ENCODE results near the gene GRWD1.
A peak's percentile ranks its signal among the peaks of the same experiment; 100 is the strongest.

Gene GRWD1

DNA sequence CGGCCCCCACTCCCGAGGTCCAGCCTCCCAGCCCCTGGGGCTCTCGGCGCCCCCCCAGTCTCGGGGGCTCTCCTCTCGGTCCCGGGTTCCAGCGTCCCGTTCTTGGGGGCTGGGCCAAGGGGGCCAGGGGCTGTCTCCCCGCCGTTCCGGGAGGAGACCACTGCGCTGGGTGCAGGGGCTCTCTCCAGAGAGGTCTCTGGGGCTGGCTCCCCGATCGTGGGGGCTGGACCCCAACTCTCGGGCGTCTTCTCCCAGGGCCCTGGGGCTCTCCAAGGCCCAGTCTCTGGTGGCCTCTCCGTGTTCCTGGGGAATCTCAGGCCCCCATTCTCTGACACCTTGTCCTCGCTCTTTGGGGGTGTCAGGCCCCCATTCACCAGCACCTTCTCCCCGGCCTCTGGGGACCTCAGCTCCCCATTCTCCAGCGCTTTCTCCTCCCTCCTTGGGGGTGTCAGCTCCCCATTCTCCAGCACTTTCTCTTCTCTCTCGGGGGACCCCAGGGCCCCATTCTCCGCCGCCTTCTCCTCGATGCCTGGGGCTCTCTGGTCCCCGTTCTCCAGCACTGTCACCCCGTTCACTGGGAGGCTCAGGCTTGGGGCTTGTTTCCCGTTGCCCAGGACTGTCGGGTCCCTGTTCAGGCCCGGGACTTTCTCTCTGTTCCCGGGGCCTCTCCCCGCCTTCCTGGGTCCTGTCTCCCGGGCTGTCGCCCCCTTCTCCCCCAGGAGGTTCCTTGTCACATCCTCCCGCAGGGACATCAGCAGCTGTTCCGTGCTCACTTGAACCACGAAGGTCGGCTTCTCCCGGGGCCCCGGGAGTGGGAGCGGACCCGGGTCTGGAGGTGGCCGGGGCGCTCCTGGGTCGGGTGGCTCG, 52.2 kb downstream of the GRWD1 start:
- no peak overlapping the region for H3K4me3 ChIP-seq (replicated peaks in 1 of 2; ENCODE audit: low read depth in 2 of 2, low read length in 2 of 2)

DNA sequence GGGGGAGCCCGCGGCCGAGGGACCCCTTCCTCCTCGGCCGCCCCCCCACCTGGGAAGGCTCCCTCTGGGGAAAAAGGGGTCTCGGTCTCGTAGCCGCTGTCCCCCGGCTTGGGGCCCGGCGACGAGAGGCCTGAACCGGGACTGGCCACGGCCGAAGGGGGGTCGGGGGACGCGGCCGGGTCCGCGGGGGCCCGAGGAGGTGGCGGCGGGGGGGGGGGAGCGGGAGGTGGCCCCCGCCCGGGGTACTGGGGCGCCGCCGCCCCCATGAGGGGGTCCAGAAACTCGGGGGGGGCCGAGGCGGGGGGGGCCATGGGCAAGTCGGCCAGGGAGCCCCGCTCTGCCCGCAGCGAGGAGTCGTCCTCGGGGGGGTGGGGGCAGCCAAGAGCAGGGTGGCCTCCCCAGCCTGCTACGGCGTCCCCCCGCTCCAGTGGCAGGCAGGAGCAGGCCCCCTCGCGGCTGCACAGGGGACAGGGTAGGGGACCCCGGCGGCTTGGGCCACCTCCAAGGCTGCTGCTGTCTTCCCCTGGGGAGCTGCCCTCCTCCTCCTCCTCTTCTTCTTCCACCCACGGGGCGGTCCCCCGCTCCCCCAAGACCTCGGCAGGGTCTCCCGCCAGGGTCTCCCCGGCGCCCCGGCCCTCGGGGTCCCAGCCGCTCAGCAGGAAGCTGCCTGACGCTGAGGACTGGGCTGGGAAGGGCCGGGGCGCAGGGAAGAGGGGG, 53.0 kb downstream of the GRWD1 start:
- TF ChIP-seq, protein P1, sequence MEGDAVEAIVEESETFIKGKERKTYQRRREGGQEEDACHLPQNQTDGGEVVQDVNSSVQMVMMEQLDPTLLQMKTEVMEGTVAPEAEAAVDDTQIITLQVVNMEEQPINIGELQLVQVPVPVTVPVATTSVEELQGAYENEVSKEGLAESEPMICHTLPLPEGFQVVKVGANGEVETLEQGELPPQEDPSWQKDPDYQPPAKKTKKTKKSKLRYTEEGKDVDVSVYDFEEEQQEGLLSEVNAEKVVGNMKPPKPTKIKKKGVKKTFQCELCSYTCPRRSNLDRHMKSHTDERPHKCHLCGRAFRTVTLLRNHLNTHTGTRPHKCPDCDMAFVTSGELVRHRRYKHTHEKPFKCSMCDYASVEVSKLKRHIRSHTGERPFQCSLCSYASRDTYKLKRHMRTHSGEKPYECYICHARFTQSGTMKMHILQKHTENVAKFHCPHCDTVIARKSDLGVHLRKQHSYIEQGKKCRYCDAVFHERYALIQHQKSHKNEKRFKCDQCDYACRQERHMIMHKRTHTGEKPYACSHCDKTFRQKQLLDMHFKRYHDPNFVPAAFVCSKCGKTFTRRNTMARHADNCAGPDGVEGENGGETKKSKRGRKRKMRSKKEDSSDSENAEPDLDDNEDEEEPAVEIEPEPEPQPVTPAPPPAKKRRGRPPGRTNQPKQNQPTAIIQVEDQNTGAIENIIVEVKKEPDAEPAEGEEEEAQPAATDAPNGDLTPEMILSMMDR (IDR thresholded peaks at IDR 0.05; ENCODE audit: low read depth, low read length): no peak
- H3K4me3 ChIP-seq (replicated peaks in 1 of 2; ENCODE audit: low read depth in 2 of 2, low read length in 2 of 2): no peak overlapping the region
- DNase-seq (ENCODE audit: low read depth in 2 of 2): no peak

More for the DNA sequence above, 52.2 kb downstream of the GRWD1 start:
- TF ChIP-seq, protein P1 (IDR thresholded peaks at IDR 0.05; ENCODE audit: low read depth, low read length): no peak
- no peak for DNase-seq (ENCODE audit: low read depth in 2 of 2)

DNA sequence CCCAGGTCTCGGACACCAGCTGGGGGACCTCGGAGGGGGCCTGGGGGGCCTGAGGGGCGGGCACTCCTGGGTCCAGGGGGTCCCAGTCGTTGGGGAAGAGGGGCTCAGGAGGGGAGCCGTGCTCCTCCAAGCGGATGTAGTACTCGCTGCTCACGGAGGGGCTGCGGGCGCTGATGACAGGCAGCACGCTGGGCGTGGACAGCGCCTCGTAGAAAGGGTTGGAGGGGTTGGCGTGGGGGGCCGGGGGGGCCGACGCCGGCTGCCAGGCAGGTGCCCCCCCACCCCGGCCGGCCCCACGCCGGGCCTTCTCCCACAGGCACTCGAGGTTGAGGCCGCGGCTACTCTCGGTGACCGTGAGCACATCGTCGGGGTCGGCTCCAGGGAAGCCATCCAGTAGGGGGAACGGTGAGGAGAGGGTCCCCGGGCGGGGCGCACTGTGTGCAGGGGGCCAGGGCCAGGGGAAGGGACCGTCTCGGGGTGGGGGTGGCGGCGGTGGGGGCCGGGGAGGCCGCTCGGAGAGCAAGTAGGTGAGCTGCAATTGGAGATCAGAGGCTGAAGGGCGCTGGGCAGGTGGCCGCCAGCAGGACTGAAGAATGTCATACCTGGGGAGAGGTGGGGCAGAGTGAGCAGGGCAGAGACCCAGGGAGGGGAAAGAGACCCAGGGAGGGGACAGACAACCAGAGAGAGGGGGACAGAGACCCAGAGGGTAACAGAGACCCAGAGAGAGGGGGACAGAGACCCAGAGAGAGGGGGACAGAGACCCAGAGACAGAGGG, 53.7 kb downstream of the GRWD1 start:
- TF ChIP-seq, protein P1 (IDR thresholded peaks at IDR 0.05; ENCODE audit: low read depth, low read length): no peak
- no peak for DNase-seq (ENCODE audit: low read depth in 2 of 2)
- H3K4me3 ChIP-seq (replicated peaks in 1 of 2; ENCODE audit: low read depth in 2 of 2, low read length in 2 of 2): no peak overlapping the region

DNA sequence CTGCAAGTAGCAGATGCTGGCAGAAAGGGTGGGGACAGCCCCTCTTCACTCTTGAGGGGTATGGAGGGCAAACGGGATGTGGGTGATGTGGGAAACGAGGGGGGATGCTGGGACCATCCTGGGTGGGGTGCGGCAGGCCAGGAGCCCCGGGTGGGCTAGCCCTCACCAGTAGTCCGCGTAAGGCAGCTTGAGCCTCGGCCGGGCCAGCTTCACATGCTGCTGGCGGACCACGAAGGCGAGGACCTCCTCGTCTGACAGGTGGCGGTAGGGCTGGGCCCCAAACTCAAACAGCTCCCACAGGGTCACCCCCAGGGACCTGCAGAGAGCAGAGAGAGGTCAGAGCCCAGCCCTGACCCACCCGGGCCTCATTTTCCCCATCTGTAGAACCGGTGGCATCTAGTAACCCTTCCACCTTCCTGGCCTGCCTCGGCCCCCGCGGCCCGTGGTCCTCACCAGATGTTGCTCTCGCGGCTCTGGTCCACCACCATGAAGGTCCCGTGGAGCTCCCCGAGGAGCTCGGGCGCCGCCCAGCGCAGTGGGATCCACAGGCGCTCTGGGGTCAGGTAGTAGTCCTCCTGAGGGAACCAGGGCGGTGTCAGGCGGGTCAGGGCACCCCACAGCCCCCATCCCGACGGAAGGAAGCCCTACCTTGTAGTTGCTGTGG, 55.2 kb downstream of the GRWD1 start:
- TF ChIP-seq, protein P1 (IDR thresholded peaks at IDR 0.05; ENCODE audit: low read depth, low read length): no peak
- DNase-seq (ENCODE audit: low read depth in 2 of 2): no peak
- no peak overlapping the region for H3K4me3 ChIP-seq (replicated peaks in 1 of 2; ENCODE audit: low read depth in 2 of 2, low read length in 2 of 2)

DNA sequence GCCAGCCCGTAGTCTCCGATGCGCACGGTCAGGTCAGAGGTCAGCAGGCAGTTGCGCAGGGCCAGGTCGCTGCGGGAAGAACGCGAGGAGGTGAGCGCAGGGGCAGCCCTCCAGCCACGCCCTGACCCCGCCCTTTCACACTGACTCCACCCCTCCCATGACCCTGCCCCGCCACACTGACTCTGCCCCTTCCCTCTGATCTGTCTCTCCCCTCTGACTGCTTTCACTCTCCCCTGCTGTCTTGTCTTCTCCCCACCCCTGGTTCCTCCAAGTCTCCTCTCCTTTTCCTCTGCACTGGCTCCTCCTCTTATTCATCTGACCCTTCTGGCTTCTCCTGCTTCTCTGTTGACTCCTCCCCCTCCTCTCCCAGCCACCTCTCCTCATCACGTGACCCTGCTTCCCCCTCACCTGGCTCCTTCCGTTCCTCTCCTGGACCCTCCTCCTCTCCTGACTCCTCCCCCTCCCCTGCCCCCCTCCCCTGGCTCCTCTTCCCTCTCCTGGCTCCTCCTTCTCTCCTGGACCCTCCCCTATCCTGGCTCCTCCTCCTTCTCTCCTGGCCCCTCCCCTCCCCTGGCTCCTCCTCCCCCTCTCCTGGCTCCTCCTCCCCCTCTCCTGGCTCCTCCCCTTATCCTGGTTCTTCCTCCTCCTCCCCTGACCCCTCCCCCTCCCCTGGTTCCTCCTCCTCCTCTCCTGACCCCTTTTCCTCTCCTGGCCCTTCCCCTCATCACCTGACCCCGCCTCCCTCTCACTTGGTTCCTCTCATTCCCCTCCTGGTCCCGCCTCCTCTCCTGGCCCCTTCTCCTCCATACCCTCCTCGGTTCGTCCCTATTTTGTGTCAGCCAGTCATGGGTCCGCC, 55.9 kb downstream of the GRWD1 start:
- no peak overlapping the region for H3K4me3 ChIP-seq (replicated peaks in 1 of 2; ENCODE audit: low read depth in 2 of 2, low read length in 2 of 2)
- peak; percentile 25 to 46 for DNase-seq (ENCODE audit: low read depth in 2 of 2)

More for the DNA sequence above, 55.9 kb downstream of the GRWD1 start:
- TF ChIP-seq, protein P1 (IDR thresholded peaks at IDR 0.05; ENCODE audit: low read depth, low read length): no peak

All from cardiac fibroblast (primary cell).